WTC11 (cell line): ENCODE results near the gene SPRR1A. TPM values are rescaled to one million over a fixed set of nuclear protein-coding genes. Genes with fewer than 3 reads are reported as not detected.
A peak's percentile ranks its signal among the peaks of the same experiment; 100 is the strongest.

Experiments
- ATAC-seq: fragments of 200-7000 bp; cut with Tn5 transposase; 2 replicates; pipeline ENCODE4 v1.10.0; 2021; ENCODE audit warnings: mild to moderate bottlenecking, moderate library complexity
- CTCF ChIA-PET: fragments of 300-600 bp; sonication (Branson Sonifier 250); formaldehyde crosslinking; loops from one replicate; lab custom pipeline; 2021; ENCODE audit warnings: antibody characterized with exemption; lab: Charles Lee
- POLR2A ChIA-PET: fragments of 350-600 bp; sonication (Branson Sonifier 250); formaldehyde crosslinking; loops from one replicate; lab custom pipeline; 2021; ENCODE audit warnings: antibody characterized with exemption; lab: Charles Lee
- DNase-seq: peaks from one replicate; pipeline ENCODE4 v3.0.0; 2021; ENCODE audit warnings: low spot score
- H3K27ac Mint-ChIP-seq: 2 replicates; pipeline ENCODE4 v1.8.0; 2021; ENCODE audit warnings: mixed read lengths
- H3K27me3 Mint-ChIP-seq: 2 replicates; pipeline ENCODE4 v1.8.0; 2021; ENCODE audit warnings: low read depth, mild to moderate bottlenecking, moderate library complexity, mixed read lengths
- H3K36me3 Mint-ChIP-seq: 2 replicates; pipeline ENCODE4 v1.8.0; 2021; ENCODE audit warnings: mixed read lengths
- H3K4me1 Mint-ChIP-seq: 2 replicates; pipeline ENCODE4 v1.8.0; 2022; ENCODE audit warnings: mixed read lengths
- H3K4me3 Mint-ChIP-seq: 2 replicates; pipeline ENCODE4 v1.8.0; 2021; ENCODE audit warnings: mild to moderate bottlenecking, moderate library complexity, mixed read lengths
- H3K9me3 Mint-ChIP-seq: 2 replicates; pipeline ENCODE4 v1.8.0; 2021; ENCODE audit warnings: mixed read lengths
- ATF3 ChIP-seq: sonication (generic); formaldehyde crosslinking; conservative IDR thresholded peaks from 2 replicates; pipeline ENCODE4 v1.8.1; 2022; ENCODE audit warnings: mild to moderate bottlenecking, missing genetic modification reagents
- ELF4 ChIP-seq: sonication (generic); formaldehyde crosslinking; IDR thresholded peaks from 2 replicates; pipeline ENCODE4 v1.8.1; 2022; ENCODE audit warnings: low read depth, mild to moderate bottlenecking, moderate library complexity, missing genetic modification reagents
- GABPB1 ChIP-seq: sonication (generic); formaldehyde crosslinking; IDR thresholded peaks from 2 replicates; pipeline ENCODE4 v1.8.1; 2023; ENCODE audit warnings: mild to moderate bottlenecking, missing genetic modification reagents
- NFATC4 ChIP-seq: fragments of 250-450 bp; sonication (Bioruptor Pico); IDR thresholded peaks from 2 replicates; pipeline ENCODE4 v1.9.0; 2021; ENCODE audit warnings: mild to moderate bottlenecking
- SMAD4 ChIP-seq: sonication (generic); formaldehyde crosslinking; IDR thresholded peaks from 2 replicates; pipeline ENCODE4 v1.8.0; 2022; ENCODE audit warnings: mild to moderate bottlenecking, missing genetic modification reagents
- TEAD1 ChIP-seq: sonication (generic); formaldehyde crosslinking; IDR thresholded peaks from 2 replicates; pipeline ENCODE4 v1.8.0; 2022; ENCODE audit warnings: mild to moderate bottlenecking, missing genetic modification reagents
- ZBTB21 ChIP-seq: sonication (generic); formaldehyde crosslinking; IDR thresholded peaks from 2 replicates; pipeline ENCODE4 v1.8.1; 2023; ENCODE audit warnings: mild to moderate bottlenecking, missing genetic modification reagents, borderline replicate concordance
- ZNF281 ChIP-seq: sonication (generic); formaldehyde crosslinking; IDR thresholded peaks from 2 replicates; pipeline ENCODE4 v1.8.0; 2023; ENCODE audit warnings: mild to moderate bottlenecking, missing genetic modification reagents
- ZNF396 ChIP-seq: fragments of 250-450 bp; sonication (Bioruptor Pico); IDR thresholded peaks from 2 replicates; pipeline ENCODE4 v1.8.0; 2021; ENCODE audit warnings: mild to moderate bottlenecking, moderate library complexity, borderline replicate concordance
- ZNF423 ChIP-seq: fragments of 250-450 bp; sonication (Bioruptor Pico); IDR thresholded peaks from 2 replicates; pipeline ENCODE4 v2.1.2; 2022; ENCODE audit warnings: mild to moderate bottlenecking, moderate library complexity
- ZNF671 ChIP-seq: fragments of 250-450 bp; sonication (Bioruptor Pico); IDR thresholded peaks from 2 replicates; pipeline ENCODE4 v1.8.0; 2021; ENCODE audit warnings: mild to moderate bottlenecking
- total RNA-seq: library from RNA; stranded (reverse); gene quantifications from 3 replicates; pipeline ENCODE4 v1.2.3, GENCODE V29; 2021
- TF ChIP-seq, protein P1 (sequence below): fragments of 250-450 bp; sonication (Bioruptor Pico); IDR thresholded peaks from 2 replicates; pipeline ENCODE4 v1.9.0; 2021; ENCODE audit warnings: moderate library complexity, mild to moderate bottlenecking, inconsistent platforms, borderline replicate concordance
- TF ChIP-seq, protein P2 (sequence below): sonication (generic); formaldehyde crosslinking; IDR thresholded peaks from 2 replicates; pipeline ENCODE4 v1.8.1; 2022; ENCODE audit warnings: low read depth, mild to moderate bottlenecking, moderate library complexity, missing genetic modification reagents, borderline replicate concordance
- TF ChIP-seq, protein P3 (sequence below): sonication (generic); formaldehyde crosslinking; IDR thresholded peaks from 2 replicates; pipeline ENCODE4 v1.8.1; 2022; ENCODE audit warnings: missing genetic modification reagents, borderline replicate concordance
- TF ChIP-seq, protein P4 (sequence below): sonication (generic); formaldehyde crosslinking; IDR thresholded peaks from 2 replicates; pipeline ENCODE4 v1.8.0; 2022; ENCODE audit warnings: mild to moderate bottlenecking, missing genetic modification reagents
- TF ChIP-seq, protein P5 (sequence below): sonication (generic); formaldehyde crosslinking; IDR thresholded peaks from 2 replicates; pipeline ENCODE4 v1.8.0; 2022; ENCODE audit warnings: missing genetic modification reagents

The SPRR1A gene
- total RNA-seq, 1 experiment from 2014 or later: not detected

GRCh38 chr1:152999818-153000217 lies 15.9 kb downstream of the SPRR1A start:
- Mint-ChIP-seq H3K36me3 (peaks cover 6% of the 10 kb centered on the region; the same call in 1 of the 2 replicates), H3K4me3 (no peak overlapping the region), H3K9me3 (peaks cover 12% of the 10 kb centered on the region), H3K4me1 (peaks cover 12% of the 10 kb centered on the region), H3K27me3 (no peaks in the 10 kb centered on the region; the same call in 1 of the 2 replicates), H3K27ac (no peak overlapping the region)
- TF ChIP-seq ZNF423 (CRISPR knock-in tag): no peak
- TF ChIP-seq, protein P1, sequence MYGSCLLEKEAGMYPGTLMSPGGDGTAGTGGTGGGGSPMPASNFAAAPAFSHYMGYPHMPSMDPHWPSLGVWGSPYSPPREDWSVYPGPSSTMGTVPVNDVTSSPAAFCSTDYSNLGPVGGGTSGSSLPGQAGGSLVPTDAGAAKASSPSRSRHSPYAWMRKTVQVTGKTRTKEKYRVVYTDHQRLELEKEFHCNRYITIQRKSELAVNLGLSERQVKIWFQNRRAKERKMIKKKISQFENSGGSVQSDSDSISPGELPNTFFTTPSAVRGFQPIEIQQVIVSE (CRISPR knock-in tag): no peak
- TF ChIP-seq, protein P2, sequence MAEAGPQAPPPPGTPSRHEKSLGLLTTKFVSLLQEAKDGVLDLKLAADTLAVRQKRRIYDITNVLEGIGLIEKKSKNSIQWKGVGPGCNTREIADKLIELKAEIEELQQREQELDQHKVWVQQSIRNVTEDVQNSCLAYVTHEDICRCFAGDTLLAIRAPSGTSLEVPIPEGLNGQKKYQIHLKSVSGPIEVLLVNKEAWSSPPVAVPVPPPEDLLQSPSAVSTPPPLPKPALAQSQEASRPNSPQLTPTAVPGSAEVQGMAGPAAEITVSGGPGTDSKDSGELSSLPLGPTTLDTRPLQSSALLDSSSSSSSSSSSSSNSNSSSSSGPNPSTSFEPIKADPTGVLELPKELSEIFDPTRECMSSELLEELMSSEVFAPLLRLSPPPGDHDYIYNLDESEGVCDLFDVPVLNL (CRISPR knock-in tag): no peak
- ChIA-PET POLR2A (no interaction called here), CTCF (interaction anchor here (1.1 to 1.5 kb wide), 3 partner anchors 122 to 289 kb away, joined by 3 to 5 read pairs (median 5); no protein-coding TSS in a partner anchor)
- ATAC-seq (no peak), DNase-seq (no peak)

DNA sequence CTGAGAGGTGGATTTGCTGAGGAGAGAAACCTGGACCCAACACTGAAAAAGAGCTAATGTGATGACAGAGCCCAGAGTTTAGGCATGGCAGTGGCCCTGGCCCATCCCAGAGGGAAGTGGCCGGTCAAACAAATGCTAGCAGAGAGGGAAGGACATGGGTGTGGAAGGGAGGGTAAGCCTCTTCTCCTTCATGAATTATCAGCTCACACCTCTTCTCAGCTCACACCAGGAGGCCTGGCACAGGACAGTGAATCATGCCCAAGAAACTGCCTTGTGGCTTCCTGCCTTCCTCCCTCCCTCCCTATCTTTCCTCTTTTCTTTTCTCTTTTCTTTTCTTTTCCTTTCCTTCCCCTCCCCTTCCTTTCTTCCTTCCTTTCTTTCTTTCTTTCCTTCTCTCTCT lies 16.4 kb downstream of the SPRR1A start:
- TF ChIP-seq NFATC4 (CRISPR knock-in tag) (no peak), ZNF281 (CRISPR knock-in tag) (no peak), ZNF671 (no peak)
- TF ChIP-seq, protein P3, sequence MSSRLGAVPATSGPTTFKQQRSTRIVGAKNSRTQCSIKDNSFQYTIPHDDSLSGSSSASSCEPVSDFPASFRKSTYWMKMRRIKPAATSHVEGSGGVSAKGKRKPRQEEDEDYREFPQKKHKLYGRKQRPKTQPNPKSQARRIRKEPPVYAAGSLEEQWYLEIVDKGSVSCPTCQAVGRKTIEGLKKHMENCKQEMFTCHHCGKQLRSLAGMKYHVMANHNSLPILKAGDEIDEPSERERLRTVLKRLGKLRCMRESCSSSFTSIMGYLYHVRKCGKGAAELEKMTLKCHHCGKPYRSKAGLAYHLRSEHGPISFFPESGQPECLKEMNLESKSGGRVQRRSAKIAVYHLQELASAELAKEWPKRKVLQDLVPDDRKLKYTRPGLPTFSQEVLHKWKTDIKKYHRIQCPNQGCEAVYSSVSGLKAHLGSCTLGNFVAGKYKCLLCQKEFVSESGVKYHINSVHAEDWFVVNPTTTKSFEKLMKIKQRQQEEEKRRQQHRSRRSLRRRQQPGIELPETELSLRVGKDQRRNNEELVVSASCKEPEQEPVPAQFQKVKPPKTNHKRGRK (CRISPR knock-in tag): peak; percentile 65; the same call in 1 of the 2 replicates
- H3K36me3 Mint-ChIP-seq: peaks cover 3% of the 10 kb centered on the region; the same call in 1 of the 2 replicates
- peaks cover 12% of the 10 kb centered on the region for H3K4me1 Mint-ChIP-seq
- DNase-seq (no peak), ATAC-seq (no peak)
- no peaks in the 10 kb centered on the region; the same call in 1 of the 2 replicates for H3K27me3 Mint-ChIP-seq
- CTCF ChIA-PET: interaction anchor here (1.1 to 1.5 kb wide), 3 partner anchors 123 to 288 kb away, joined by 3 to 5 read pairs (median 5); no protein-coding TSS in a partner anchor
- no peak overlapping the region for H3K4me3 Mint-ChIP-seq
- peaks cover 9% of the 10 kb centered on the region for H3K9me3 Mint-ChIP-seq
- POLR2A ChIA-PET: interaction anchor here (0.7 kb wide), 1 partner anchor 240 kb away, joined by 5 read pairs; no protein-coding TSS in a partner anchor
- H3K27ac Mint-ChIP-seq: no peak overlapping the region

GRCh38 chr1:153001382-153001781 lies 17.5 kb downstream of the SPRR1A start, which contains the start of gene SPRR3:
SPRR3 (plus strand) TSS chr1:153001749; CDS start chr1:153003021, 1,272 bp downstream.
- Mint-ChIP-seq H3K27ac (no peak within 1 kb of the TSS), H3K4me1 (peaks cover 9% of the 10 kb centered on the region), H3K9me3 (peaks cover 8% of the 10 kb centered on the region), H3K4me3 (no peak within 1 kb of the TSS), H3K36me3 (0 out of 2 replicates have a peak, but pooled peaks cover 2% of the 10 kb centered on the region), H3K27me3 (no peaks in the 10 kb centered on the region; the same call in 1 of the 2 replicates)
- ATAC-seq (no peak), DNase-seq (no peak)
- ChIA-PET CTCF (interaction anchor here (1.0 kb wide), 1 partner anchor 191 kb away, joined by 4 read pairs; no protein-coding TSS in a partner anchor), POLR2A (no interaction called here)
- no peak for TF ChIP-seq ZBTB21 (CRISPR knock-in tag)
- no peak for TF ChIP-seq ATF3 (CRISPR knock-in tag)
- TF ChIP-seq ZNF281 (CRISPR knock-in tag): no peak
- TF ChIP-seq GABPB1 (CRISPR knock-in tag): no peak
- no peak for TF ChIP-seq TEAD1 (CRISPR knock-in tag)
- TF ChIP-seq, protein P4, sequence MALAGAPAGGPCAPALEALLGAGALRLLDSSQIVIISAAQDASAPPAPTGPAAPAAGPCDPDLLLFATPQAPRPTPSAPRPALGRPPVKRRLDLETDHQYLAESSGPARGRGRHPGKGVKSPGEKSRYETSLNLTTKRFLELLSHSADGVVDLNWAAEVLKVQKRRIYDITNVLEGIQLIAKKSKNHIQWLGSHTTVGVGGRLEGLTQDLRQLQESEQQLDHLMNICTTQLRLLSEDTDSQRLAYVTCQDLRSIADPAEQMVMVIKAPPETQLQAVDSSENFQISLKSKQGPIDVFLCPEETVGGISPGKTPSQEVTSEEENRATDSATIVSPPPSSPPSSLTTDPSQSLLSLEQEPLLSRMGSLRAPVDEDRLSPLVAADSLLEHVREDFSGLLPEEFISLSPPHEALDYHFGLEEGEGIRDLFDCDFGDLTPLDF: no peak
- TF ChIP-seq ZNF396 (CRISPR knock-in tag): no peak
- no peak for TF ChIP-seq SMAD4 (CRISPR knock-in tag)
- TF ChIP-seq ELF4 (CRISPR knock-in tag): no peak
- TF ChIP-seq, protein P5, sequence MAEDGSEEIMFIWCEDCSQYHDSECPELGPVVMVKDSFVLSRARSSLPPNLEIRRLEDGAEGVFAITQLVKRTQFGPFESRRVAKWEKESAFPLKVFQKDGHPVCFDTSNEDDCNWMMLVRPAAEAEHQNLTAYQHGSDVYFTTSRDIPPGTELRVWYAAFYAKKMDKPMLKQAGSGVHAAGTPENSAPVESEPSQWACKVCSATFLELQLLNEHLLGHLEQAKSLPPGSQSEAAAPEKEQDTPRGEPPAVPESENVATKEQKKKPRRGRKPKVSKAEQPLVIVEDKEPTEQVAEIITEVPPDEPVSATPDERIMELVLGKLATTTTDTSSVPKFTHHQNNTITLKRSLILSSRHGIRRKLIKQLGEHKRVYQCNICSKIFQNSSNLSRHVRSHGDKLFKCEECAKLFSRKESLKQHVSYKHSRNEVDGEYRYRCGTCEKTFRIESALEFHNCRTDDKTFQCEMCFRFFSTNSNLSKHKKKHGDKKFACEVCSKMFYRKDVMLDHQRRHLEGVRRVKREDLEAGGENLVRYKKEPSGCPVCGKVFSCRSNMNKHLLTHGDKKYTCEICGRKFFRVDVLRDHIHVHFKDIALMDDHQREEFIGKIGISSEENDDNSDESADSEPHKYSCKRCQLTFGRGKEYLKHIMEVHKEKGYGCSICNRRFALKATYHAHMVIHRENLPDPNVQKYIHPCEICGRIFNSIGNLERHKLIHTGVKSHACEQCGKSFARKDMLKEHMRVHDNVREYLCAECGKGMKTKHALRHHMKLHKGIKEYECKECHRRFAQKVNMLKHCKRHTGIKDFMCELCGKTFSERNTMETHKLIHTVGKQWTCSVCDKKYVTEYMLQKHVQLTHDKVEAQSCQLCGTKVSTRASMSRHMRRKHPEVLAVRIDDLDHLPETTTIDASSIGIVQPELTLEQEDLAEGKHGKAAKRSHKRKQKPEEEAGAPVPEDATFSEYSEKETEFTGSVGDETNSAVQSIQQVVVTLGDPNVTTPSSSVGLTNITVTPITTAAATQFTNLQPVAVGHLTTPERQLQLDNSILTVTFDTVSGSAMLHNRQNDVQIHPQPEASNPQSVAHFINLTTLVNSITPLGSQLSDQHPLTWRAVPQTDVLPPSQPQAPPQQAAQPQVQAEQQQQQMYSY (CRISPR knock-in tag): no peak
